DOHH2 (cell line): ENCODE results near the gene BDH1.

Source experiments
- CTCF ChIP-seq: fragments of 200-600 bp; sonication (generic); IDR thresholded peaks from one replicate; pipeline ENCODE4 v1.5.1; 2014; ENCODE audit warnings: antibody characterized with exemption, mild to moderate bottlenecking, low read depth, low read length; ENCODE audit not compliant: poor library complexity, severe bottlenecking
- EZH2phosphoT487 ChIP-seq: fragments of 200-600 bp; sonication (generic); IDR thresholded peaks from 2 replicates; pipeline ENCODE4 v1.6.1; 2017; ENCODE audit warnings: borderline replicate concordance, mild to moderate bottlenecking, antibody characterized with exemption, low read length, moderate library complexity, mixed read lengths

DNA sequence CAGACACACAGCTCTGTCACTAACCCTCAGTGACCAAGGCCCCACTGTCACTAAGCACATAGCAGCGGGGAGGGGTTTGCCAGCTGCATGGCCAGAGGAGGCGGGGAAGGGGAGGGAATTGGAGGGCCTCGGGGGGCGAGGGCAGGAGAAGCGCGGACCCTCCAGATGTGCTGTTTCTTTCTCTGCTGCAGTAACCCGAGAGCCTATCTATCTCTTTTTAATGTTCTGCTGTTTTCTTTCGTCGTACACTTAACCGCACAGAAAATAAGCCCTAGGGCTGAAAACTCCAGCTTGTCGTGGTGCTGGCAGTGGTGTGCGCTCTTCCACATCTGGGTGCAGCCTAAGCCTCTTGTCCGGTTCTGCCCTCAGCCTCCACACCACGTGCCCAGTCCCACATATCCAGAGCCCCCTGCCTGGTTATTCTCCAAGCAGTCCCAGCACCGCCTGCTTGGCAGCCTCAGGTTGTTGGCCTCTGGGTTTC, 51.1 kb downstream of the BDH1 start:
- no peak for TF ChIP-seq CTCF
- TF ChIP-seq EZH2phosphoT487: no peak
